Retina (tissue), 1 donor: ENCODE measurements around the gene DENND11.
A peak's percentile ranks its signal among the peaks of the same experiment; 100 is the strongest.

ENCODE experiments used
- DNase-seq: peaks from one replicate; pipeline ENCODE4 v3.0.0-alpha.2; 2016

The DENND11 gene

GRCh38 chr7:141676618-141677017, 25.3 kb downstream of the DENND11 start:
- DNase-seq, result no peak

DNA sequence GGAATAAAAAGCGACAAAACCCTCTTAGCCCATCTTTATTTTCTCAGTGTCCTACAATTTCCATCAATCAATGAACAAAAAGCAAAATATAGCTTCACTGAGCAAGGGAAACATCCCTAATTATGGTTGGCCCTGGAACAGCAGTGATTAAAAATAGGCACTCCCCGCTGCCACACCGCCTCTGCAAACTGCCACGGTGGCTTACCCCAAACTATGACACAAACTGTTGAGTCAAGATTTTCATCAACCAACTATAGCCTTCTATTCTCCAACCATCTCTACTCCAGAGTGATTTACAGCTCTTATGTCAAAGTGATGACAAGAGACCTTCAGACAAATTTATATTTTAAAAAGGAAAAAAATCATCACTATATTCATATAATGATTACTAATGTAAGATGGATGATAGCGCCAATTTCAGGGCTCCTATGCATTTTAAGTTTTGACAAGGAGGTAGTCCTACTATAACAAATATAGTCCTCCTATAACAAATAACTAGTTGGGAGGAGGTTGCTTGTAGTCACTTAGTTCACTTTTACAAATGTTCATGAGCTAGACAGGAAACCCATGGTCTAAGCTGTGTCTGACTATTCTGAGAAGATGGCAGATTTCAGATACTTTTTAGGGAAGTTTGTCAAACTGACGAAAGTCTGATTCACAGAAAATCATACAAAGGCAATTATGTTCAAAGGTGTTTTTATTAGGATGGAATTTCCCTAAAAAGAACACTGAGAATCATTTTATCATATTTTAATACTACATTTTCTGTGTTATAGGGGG, 26.3 kb downstream of the DENND11 start:
- DNase-seq, result no peak

GRCh38 chr7:141674702-141675101, 27.3 kb downstream of the DENND11 start:
- DNase-seq, result peak; percentile 80

DNA sequence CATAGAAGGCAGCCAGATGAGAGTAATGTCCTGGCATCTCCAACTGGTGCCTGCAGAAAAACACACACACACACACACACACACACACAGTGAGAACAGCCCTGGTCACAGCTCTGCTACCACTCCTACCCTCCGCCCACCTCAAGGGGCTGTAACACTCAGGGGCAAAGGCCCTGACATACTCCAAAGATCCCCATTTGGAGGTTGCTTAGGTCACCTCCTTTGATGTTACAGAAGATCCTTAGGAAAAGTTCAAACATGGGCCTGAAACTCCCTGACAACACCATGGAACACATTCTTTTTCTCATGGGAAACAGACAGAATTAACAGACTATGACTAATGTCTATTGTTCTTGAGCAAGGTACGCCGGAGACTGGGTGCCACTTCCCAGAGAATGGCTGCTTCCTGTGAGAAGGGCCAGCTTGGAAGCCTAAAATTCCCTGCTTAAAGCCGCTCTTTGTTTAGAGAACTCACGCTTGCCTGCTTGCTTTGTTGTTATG, 27.7 kb downstream of the DENND11 start:
- peak; percentile 85 for DNase-seq

DNA sequence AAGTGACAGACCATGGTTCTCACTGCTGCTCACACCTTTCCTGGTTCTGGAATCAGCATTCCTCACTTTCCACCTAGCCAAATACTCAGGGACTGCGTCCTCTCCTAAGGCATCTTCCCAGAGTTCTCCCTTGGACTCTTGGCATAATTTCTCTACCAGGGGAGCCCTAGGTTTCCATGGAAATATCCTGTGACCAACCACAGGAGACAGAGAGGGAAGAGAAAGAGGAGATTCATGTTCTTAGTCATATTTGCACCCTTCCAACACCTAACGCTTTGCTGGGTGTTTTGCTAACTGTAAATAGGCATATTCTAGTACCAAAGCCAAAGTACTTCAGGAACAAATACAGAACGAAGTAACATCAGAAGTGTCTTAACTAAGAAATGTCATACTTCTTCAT, 28.6 kb downstream of the DENND11 start:
- DNase-seq, result no peak

GRCh38 chr7:141671705-141672496, 30.1 kb downstream of the DENND11 start:
- DNase-seq, result no peak

GRCh38 chr7:141668853-141669252, 33.1 kb downstream of the DENND11 start:
- no peak for DNase-seq

DNA sequence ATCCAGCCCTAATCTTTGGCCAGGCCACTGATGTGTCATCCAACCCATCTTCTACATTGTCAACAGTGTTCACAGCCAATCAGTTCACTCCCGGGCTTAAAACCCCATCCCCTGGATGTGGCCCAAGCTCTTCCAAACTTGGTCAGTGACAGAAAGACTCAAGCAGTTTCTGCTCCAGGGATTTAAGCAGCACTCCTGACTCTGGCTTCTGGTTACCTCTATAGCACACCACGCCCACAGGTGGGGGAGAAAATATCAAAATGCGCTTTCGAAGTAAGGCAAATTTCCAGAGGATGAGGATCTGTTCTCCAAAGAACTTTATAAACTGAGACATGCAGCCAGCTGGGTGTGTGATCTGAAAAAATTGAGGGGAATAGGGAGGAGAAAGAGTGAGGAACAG, 35.9 kb downstream of the DENND11 start:
- DNase-seq, result no peak

DNA sequence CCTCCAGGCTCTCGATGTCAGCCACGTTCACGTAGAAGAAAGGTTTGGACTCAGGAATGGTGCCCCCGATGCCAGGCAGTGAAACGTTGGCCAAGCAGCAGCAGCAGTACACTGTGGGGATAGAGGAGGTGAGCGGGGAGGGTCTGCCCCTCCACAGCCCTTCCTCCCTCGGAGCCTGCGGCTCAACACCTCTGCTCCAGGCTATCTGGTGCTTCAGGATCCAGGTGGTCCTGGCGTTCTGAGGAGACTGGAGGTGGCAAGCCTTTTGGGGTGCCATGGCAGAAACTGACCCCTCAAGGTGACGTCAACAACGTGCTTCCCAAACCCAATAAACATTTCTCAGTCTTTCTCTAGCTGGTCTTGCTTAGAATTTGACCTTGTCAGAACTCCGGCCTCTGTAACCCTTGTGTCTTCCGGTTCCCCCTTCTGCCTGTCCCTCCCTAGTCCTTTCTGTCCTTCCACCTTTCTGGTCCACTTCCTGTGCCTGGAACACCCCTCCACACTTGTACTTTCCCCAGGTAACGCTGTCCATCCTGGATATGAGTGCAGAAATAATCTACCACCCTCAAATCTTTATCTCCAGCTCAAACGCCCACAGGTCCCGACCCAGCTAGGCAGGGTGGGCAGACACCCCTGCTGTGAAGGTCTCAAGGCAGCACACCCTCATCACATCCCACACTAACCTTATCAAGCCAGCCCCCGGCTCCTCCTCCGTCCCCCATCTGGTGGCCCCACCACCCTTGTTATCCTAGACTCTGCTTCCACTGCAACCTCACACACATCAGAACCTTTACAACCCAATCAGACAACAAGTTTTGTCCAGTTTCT, 36.5 kb downstream of the DENND11 start:
- DNase-seq, result no peak

GRCh38 chr7:141664450-141664849, 37.5 kb downstream of the DENND11 start:
- no peak for DNase-seq

- DNase-seq, result no peak
Measured at GRCh38 chr7:141663081-141663849, 38.7 kb downstream of the DENND11 start.

GRCh38 chr7:141660259-141660658, 41.7 kb downstream of the DENND11 start:
- DNase-seq, result no peak

DNA sequence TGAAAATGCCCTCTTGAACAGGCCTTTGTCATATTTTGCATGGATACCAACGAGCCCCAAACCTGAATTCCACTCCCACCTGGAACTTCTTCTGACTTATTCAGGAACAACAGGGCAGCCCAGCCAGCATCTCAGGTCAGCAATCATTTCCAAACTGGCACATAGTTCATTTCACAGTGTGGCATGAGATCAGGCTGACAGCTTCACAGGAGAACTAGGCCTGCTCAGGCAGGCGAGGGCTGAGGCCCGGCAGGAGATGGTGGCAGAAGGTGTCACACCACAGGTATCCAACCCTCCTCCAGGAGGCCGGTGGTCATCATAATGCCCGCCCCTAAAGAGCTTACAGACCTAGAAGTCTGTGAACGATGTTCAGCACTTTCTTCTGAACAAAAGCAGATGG, 42.5 kb downstream of the DENND11 start:
- no peak for DNase-seq

GRCh38 chr7:141654551-141654950, 47.4 kb downstream of the DENND11 start:
- DNase-seq, result peak; percentile 75

GRCh38 chr7:141652691-141653090, 49.3 kb downstream of the DENND11 start:
- no peak for DNase-seq
